Testis (tissue), 5 donors: Measurements from ENCODE around the gene AKIRIN2. TPM values are rescaled to one million over a fixed set of nuclear protein-coding genes. Genes with fewer than 3 reads are reported as not detected.

ENCODE experiments used
- DNase-seq: peaks from one replicate; pipeline ENCODE4 v3.0.0-alpha.2; 2019
- H3K27ac ChIP-seq, 2 donors: fragments of 200-600 bp; sonication (generic); one replicate each; pipeline ENCODE4 v1.5.1; 2019
- H3K27me3 ChIP-seq: fragments of 200-600 bp; sonication (generic); one replicate; pipeline ENCODE4 v1.5.1; 2019
- H3K36me3 ChIP-seq: fragments of 200-600 bp; sonication (generic); one replicate; pipeline ENCODE4 v1.5.1; 2017; ENCODE audit warnings: low read depth; ENCODE audit errors: missing control alignments
- H3K4me1 ChIP-seq: fragments of 200-600 bp; sonication (generic); one replicate; pipeline ENCODE4 v1.5.1; 2019
- H3K4me3 ChIP-seq, 2 donors: fragments of 200-600 bp; sonication (generic); one replicate each; pipeline ENCODE4 v1.5.1; 2017 to 2019
- H3K9me3 ChIP-seq: fragments of 200-600 bp; sonication (generic); one replicate; pipeline ENCODE4 v1.5.1; 2017
- CTCF ChIP-seq, 3 experiments: fragments of 450-650 bp in 2 of 3; fragments of 200-600 bp in 1 of 3; sonication (generic) in 1 of 3; IDR thresholded peaks; one replicate each; pipeline ENCODE4 v1.5.1; 2016 to 2019; ENCODE audit warnings: antibody characterized with exemption in 3 of 3, mild to moderate bottlenecking in 2 of 3, moderate library complexity in 1 of 3
- POLR2A ChIP-seq: fragments of 450-650 bp; IDR thresholded peaks from one replicate; pipeline ENCODE4 v1.6.1; 2017; ENCODE audit warnings: antibody characterized with exemption, mild to moderate bottlenecking, moderate library complexity
- WGBS, 2 donors: methylation state at CpG; one replicate each; pipeline ENCODE4 v1.1.5; 2018; 5-methylcytosine and 5-hydroxymethylcytosine counted together
- intact Hi-C: fragments of 100-400 bp; cut with DNase I; formaldehyde crosslinking; loops from one replicate; pipeline ENCODE4 v1.15.1; 2023; ENCODE audit warnings: low total_unique reads
- long read RNA-seq, 2 donors: transcript quantifications; one replicate each; lab custom pipeline, GENCODE V29; 2026
- polyA plus RNA-seq: library from polyadenylated mRNA; stranded (reverse); fragments of 350-450 nt; fragmentation: Illumina TruSeq; extraction: RNeasy Lipid Tissue Mini Kit (QIAGEN cat#74804); gene quantifications from one replicate; pipeline ENCODE4 v1.2.3, GENCODE V29; 2014; ENCODE audit warnings: low read depth, low replicate concordance; ENCODE audit not compliant: insufficient read depth
- total RNA-seq, 2 donors: library from RNA; depleted of rRNA; stranded (reverse); fragments of >200 nt; gene quantifications; one replicate each; pipeline ENCODE4 v1.2.3, GENCODE V29; 2016

AKIRIN2 gene
- total RNA-seq = 10 to 100 TPM; 72.5 to 73.5 TPM
- 65.2 TPM for polyA plus RNA-seq
- long read RNA-seq, donor 1, transcript AKIRIN2-201 (5 exons, 1,662 nt) = major isoform, 29 of 29 reads
- long read RNA-seq, donor 1, partial matches to known transcripts = 0 of 29 reads
- long read RNA-seq, donor 1, other reads (novel, unspliced or antisense) = 0 of 29 reads
- long read RNA-seq, donor 2, transcript AKIRIN2-201 (5 exons, 1,662 nt) = major isoform, 24 of 24 reads
- long read RNA-seq, donor 2, partial matches to known transcripts = 0 of 24 reads
- long read RNA-seq, donor 2, other reads (novel, unspliced or antisense) = 0 of 24 reads

- 0 to 2% methylated on average over 40 to 86 of the region's 88 CpGs for WGBS, 2 donors
- intact Hi-C loops = no loop called here
- TF ChIP-seq POLR2A (peak; percentile 97), CTCF (IDR thresholded peaks at IDR 0.05) (no peak)
Measured at GRCh38 chr6:87701676-87702588, at the start of gene AKIRIN2. TSS of gene AKIRIN2 (minus strand) at chr6:87702233. CDS start at chr6:87701684, 549 bp downstream.

GRCh38 chr6:87747646-87748045, 45.6 kb upstream of the AKIRIN2 start:
- Histone ChIP-seq H3K27me3 (no peaks in the 10 kb centered on the region), H3K4me3 (no peak overlapping the region), H3K4me1 (no peaks in the 10 kb centered on the region), H3K9me3 (no peaks in the 10 kb centered on the region), H3K27ac (no peak overlapping the region), H3K36me3 (no peaks in the 10 kb centered on the region)
- TF ChIP-seq POLR2A (no peak), CTCF (IDR thresholded peaks at IDR 0.05) (no peak)
- DNase-seq = no peak
- intact Hi-C loops = no loop called here
- 52 to 54% methylated on average over 1 of the region's 1 CpG for WGBS, 2 donors

More at GRCh38 chr6:87701676-87702588, at the start of gene AKIRIN2:
- H3K27ac ChIP-seq = peak within 1 kb of the TSS; percentile 94 to 99
- no peaks in the 10 kb centered on the region for H3K27me3 ChIP-seq
- H3K36me3 ChIP-seq = no peaks in the 10 kb centered on the region
- H3K9me3 ChIP-seq = no peaks in the 10 kb centered on the region
- H3K4me1 ChIP-seq = peaks cover 6% of the 10 kb centered on the region
- DNase-seq = peak; percentile 98
- H3K4me3 ChIP-seq = peak within 1 kb of the TSS; percentile 96 to 99

- DNase-seq = no peak
- H3K36me3 ChIP-seq = no peaks in the 10 kb centered on the region
- H3K4me1 ChIP-seq = no peaks in the 10 kb centered on the region
- no peaks in the 10 kb centered on the region for H3K9me3 ChIP-seq
- 55 to 61% methylated on average over 2 of the region's 2 CpGs for WGBS, 2 donors
- H3K4me3 ChIP-seq = no peak overlapping the region
- intact Hi-C loops = no loop called here
- no peaks in the 10 kb centered on the region for H3K27me3 ChIP-seq
- no peak overlapping the region for H3K27ac ChIP-seq
- TF ChIP-seq POLR2A = no peak
- no peak for TF ChIP-seq CTCF (IDR thresholded peaks at IDR 0.05)
Measured at GRCh38 chr6:87745966-87746721, 44.1 kb upstream of the AKIRIN2 start.

GRCh38 chr6:87743454-87743853, 41.4 kb upstream of the AKIRIN2 start:
- intact Hi-C loops = no loop called here
- no peak for TF ChIP-seq CTCF (IDR thresholded peaks at IDR 0.05)
- TF ChIP-seq POLR2A = no peak
- Histone ChIP-seq H3K27ac (peak overlapping the region; percentile 10 to 71), H3K4me3 (no peak overlapping the region), H3K4me1 (no peaks in the 10 kb centered on the region), H3K9me3 (no peaks in the 10 kb centered on the region), H3K36me3 (no peaks in the 10 kb centered on the region), H3K27me3 (no peaks in the 10 kb centered on the region)
- DNase-seq = no peak
- WGBS, 2 donors = 32 to 42% methylated on average over 2 of the region's 2 CpGs
